Measurements from ENCODE around the gene CLASP1. TPM values are rescaled to one million over a fixed set of nuclear protein-coding genes. Genes with fewer than 3 reads are reported as not detected.

The CLASP1 gene

GRCh38 chr2:121288454-121289231 is 360.6 kb downstream of the CLASP1 start:
- Histone ChIP-seq H2AK5ac (ENCODE audit: low read length) (no peak overlapping the region), H2BK15ac (replicated peaks; ENCODE audit: low read depth) (no peak overlapping the region), H3K23ac (ENCODE audit: low read length) (no peak overlapping the region), H2BK5ac (ENCODE audit: low read length) (no peak overlapping the region), H3K4me1 (ENCODE audit: control insufficient read depth, low read depth, low read length) (no peaks in the 10 kb centered on the region), H4K8ac (ENCODE audit: low read depth, low read length) (no peak overlapping the region), H3K79me1 (ENCODE audit: low read length) (no peaks in the 10 kb centered on the region), H3K27ac (ENCODE audit: low read depth, low read length) (no peak overlapping the region), H3K27me3 (ENCODE audit: insufficient read depth, low read length, poor library complexity) (peaks cover 9% of the 10 kb centered on the region), H3K4me2 (ENCODE audit: low read length) (no peak overlapping the region), H3K36me3 (ENCODE audit: control insufficient read depth, insufficient read depth, low read length) (no peaks in the 10 kb centered on the region), H3K4me3 (ENCODE audit: low read length) (no peak overlapping the region), H3K79me2 (ENCODE audit: control insufficient read depth, insufficient read depth, low read length) (no peaks in the 10 kb centered on the region), H4K5ac (ENCODE audit: low read length) (no peak overlapping the region), H3K18ac (ENCODE audit: low read length) (no peak overlapping the region), H3K56ac (ENCODE audit: low read length) (no peak overlapping the region), H3K9ac (ENCODE audit: low read length) (no peak overlapping the region), H3K4ac (ENCODE audit: low read depth, low read length) (no peak overlapping the region), H2BK120ac (ENCODE audit: low read depth, low read length) (no peak overlapping the region)
- DNase-seq: no peak
- WGBS (ENCODE audit: extremely low coverage, insufficient coverage, low lambda C conversion rate): no CpG with 5 or more reads among the region's 12 CpGs

- no peaks in the 10 kb centered on the region for H3K36me3 ChIP-seq (ENCODE audit: control insufficient read depth, insufficient read depth, low read length)
- no peaks in the 10 kb centered on the region for H3K79me1 ChIP-seq (ENCODE audit: low read length)
- WGBS (ENCODE audit: extremely low coverage, insufficient coverage, low lambda C conversion rate): no CpG with 5 or more reads among the region's 4 CpGs
- no peak overlapping the region for H3K4ac ChIP-seq (ENCODE audit: low read depth, low read length)
- H2AK5ac ChIP-seq (ENCODE audit: low read length): no peak overlapping the region
- H4K8ac ChIP-seq (ENCODE audit: low read depth, low read length): no peak overlapping the region
- no peak overlapping the region for H3K4me2 ChIP-seq (ENCODE audit: low read length)
- H3K4me1 ChIP-seq (ENCODE audit: control insufficient read depth, low read depth, low read length): no peaks in the 10 kb centered on the region
- H3K18ac ChIP-seq (ENCODE audit: low read length): no peak overlapping the region
- no peak overlapping the region for H3K4me3 ChIP-seq (ENCODE audit: low read length)
- H3K79me2 ChIP-seq (ENCODE audit: control insufficient read depth, insufficient read depth, low read length): no peaks in the 10 kb centered on the region
- H3K56ac ChIP-seq (ENCODE audit: low read length): no peak overlapping the region
- H2BK120ac ChIP-seq (ENCODE audit: low read depth, low read length): no peak overlapping the region
- H4K5ac ChIP-seq (ENCODE audit: low read length): no peak overlapping the region
- H3K23ac ChIP-seq (ENCODE audit: low read length): no peak overlapping the region
- DNase-seq: no peak
- no peak overlapping the region for H2BK5ac ChIP-seq (ENCODE audit: low read length)
- no peak overlapping the region for H3K9ac ChIP-seq (ENCODE audit: low read length)
- H3K27me3 ChIP-seq (ENCODE audit: insufficient read depth, low read length, poor library complexity): peaks cover 9% of the 10 kb centered on the region
- H3K27ac ChIP-seq (ENCODE audit: low read depth, low read length): no peak overlapping the region
- no peak overlapping the region for H2BK15ac ChIP-seq (replicated peaks; ENCODE audit: low read depth)
Measured at GRCh38 chr2:121287956-121288355, 361.3 kb downstream of the CLASP1 start.

Small RNA genes lying within 50 kb of the gene (small RNA-seq; reads per million reads assigned to genes)
- gene RF00019 (ENCODE audit: insufficient read depth) (not detected), gene RNU4ATAC (ENCODE audit: insufficient read depth) (86.1 reads per million, percentile 96 among the genes with 10 or more reads in this experiment)

Data from mesendoderm (in vitro differentiated cells).